Activated T-helper 1 cell treated with anti-CD3 and anti-CD28 coated beads, Interleukin-12 subunit alpha, Interleukin-12 subunit beta, Interleukin-2, Interleukin-4 antibody, amounts not matched to agents 30 ng/mL and 10 ng/mL and 1 ng/mL, durations not matched to agents 14 hours and 24 hours and 36 hours (primary cell): ENCODE results near the gene PERCC1. TPM values are rescaled to one million over a fixed set of nuclear protein-coding genes. Genes with fewer than 3 reads are reported as not detected.

Experiments used
- DNase-seq: peaks from one replicate; pipeline ENCODE4 v3.0.0; 2021; ENCODE audit warnings: low spot score
- H3K27ac Mint-ChIP-seq: one replicate; pipeline ENCODE4 v1.8.0; 2021; ENCODE audit warnings: mild to moderate bottlenecking, mixed read lengths
- H3K27me3 Mint-ChIP-seq: one replicate; pipeline ENCODE4 v1.8.0; 2022; ENCODE audit warnings: mild to moderate bottlenecking, moderate library complexity, mixed read lengths; ENCODE audit not compliant: insufficient read depth
- H3K36me3 Mint-ChIP-seq: one replicate; pipeline ENCODE4 v1.8.0; 2021; ENCODE audit warnings: low read depth, mixed read lengths
- H3K4me1 Mint-ChIP-seq: one replicate; pipeline ENCODE4 v1.8.0; 2021; ENCODE audit warnings: low read depth, mixed read lengths
- H3K4me3 Mint-ChIP-seq: one replicate; pipeline ENCODE4 v1.8.0; 2021; ENCODE audit warnings: mild to moderate bottlenecking, moderate library complexity, mixed read lengths
- H3K9me3 Mint-ChIP-seq: one replicate; pipeline ENCODE4 v1.8.0; 2021; ENCODE audit warnings: mixed read lengths
- intact Hi-C: fragments of 100-400 bp; cut with micrococcal nuclease; formaldehyde crosslinking; loops from one replicate; pipeline ENCODE4 v1.15.1; 2024
- total RNA-seq: library from RNA; stranded (reverse); gene quantifications from 2 replicates; pipeline ENCODE4 v1.2.3, GENCODE V29; 2022

Gene PERCC1
- total RNA-seq, 1 donor from 2014 or later = not detected

DNA sequence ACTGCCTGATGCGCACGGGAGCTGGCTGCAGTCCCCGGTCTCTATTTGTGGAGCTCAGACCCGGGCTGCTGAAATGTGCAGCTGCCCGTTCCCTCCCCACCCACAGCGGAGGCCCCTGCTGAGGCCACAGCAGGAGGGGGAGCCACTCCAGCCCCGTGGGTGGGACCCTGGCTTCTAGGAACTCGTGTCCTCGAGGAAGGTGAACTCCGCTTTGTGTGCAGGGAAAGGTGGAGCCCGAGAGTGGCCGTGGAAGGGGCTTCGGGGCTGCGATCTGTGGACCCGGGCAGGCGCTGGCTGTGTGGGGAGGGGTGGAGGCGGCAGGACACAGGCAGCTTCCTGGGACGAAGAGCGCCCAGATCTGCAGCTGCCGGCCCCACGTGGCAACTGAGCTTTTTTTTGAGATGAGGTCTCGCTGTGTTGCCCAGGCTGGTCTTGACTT is 10.5 kb downstream of the PERCC1 start:
- H3K27me3 Mint-ChIP-seq = no peaks in the 10 kb centered on the region
- no peaks in the 10 kb centered on the region for H3K9me3 Mint-ChIP-seq
- no peak for DNase-seq
- no peaks in the 10 kb centered on the region for H3K36me3 Mint-ChIP-seq
- intact Hi-C loops = no loop called here
- no peak overlapping the region for H3K27ac Mint-ChIP-seq
- H3K4me1 Mint-ChIP-seq = no peaks in the 10 kb centered on the region
- no peak overlapping the region for H3K4me3 Mint-ChIP-seq

DNA sequence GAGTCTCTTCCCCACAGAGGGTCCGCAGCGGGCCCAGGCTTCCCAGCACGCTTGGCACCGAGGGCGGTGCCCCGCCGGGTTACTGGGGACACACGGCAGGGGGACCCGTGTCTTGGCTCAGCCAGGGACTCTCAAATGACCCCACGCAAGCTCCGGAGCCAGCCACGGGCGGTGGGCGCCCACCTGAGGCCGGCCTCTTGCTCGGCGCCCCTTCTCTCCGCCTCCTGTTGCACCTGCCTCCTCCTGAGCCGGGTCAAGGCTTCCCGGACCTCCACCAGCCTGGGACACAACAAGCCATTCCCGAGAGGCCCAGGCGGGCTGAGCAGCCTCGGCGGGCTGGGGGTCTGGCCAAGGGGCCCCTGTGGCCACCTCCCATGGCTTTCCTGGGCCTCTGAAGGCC is 11.8 kb downstream of the PERCC1 start:
- H3K36me3 Mint-ChIP-seq = no peaks in the 10 kb centered on the region
- no peak overlapping the region for H3K27ac Mint-ChIP-seq
- H3K27me3 Mint-ChIP-seq = no peaks in the 10 kb centered on the region
- H3K4me1 Mint-ChIP-seq = no peaks in the 10 kb centered on the region
- H3K9me3 Mint-ChIP-seq = no peaks in the 10 kb centered on the region
- no peak overlapping the region for H3K4me3 Mint-ChIP-seq
- intact Hi-C loops = no loop called here
- no peak for DNase-seq

DNA sequence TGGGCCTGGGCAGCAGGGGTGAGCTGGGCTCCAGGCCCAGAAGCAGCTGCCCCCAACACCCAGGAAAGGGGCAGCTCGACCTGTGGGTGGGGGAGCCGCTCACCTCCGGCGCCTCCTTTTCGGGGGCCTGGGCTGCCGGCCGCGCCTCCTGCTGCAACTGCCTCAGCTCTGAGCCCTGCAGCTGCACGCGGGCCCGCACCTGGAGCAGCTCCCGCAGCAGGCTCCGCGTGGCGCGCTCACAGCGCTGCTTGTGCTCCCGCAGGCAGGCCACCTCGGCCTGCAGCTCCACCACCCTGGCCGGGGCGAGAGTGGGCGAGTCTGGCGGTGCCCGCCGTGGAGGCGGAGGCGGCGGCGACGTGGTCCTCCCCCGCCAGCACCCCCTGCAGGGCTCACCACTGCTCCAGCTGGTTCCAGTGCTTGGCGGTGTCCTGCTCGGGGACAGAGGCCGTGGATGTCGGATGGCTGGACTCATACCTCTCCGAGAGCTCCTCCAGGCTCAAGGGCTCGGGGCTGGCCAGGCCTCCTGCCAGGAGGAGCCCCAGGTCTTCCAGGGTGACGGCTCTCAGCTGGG is 12.6 kb downstream of the PERCC1 start:
- Mint-ChIP-seq H3K36me3 (no peaks in the 10 kb centered on the region), H3K27me3 (no peaks in the 10 kb centered on the region), H3K4me3 (no peak overlapping the region), H3K27ac (no peak overlapping the region), H3K9me3 (no peaks in the 10 kb centered on the region), H3K4me1 (no peaks in the 10 kb centered on the region)
- no peak for DNase-seq
- intact Hi-C loops = no loop called here

DNA sequence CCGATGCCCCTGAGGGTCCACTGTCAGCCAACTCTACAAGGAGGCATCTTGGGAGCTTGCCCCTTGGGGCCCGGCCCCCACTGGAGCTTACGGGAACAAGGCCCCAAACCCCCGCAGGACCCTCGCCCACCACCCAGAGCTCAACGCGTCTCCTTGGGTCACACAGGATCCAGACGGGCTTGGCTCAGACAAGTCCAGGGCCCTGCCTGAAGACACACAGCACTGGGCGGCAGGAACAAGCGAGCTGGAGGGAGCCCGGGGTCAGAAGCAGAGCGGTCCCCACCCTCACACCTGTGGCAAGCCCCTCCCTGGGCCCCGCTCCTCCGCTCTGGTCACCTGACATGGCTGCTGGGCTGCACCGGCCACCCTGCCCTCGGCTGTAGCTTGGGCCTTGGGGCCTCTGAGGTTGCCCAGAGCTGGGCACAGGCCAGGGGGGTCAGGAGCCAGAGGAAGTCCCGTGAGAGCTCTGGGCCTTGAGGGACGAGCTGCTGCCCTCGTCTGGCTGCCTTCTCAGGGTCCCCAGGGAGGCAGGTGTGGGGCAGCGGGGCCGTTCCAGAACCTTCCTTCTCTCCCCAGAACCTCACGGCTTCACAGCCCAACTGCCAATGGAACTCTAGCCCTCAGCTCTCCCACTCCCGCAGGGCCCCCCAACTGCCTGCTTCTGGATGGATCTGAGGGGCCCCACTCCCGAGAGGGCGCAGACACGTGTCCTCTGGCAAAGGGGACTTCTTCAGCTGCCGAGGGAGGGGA is 13.3 kb downstream of the PERCC1 start, which contains the start of gene CCDC154:
Gene CCDC154, minus strand, starts transcription at position 577 of the 750 bp plus-strand sequence. Its CDS starts 234 bp downstream, at position 343.
- no peak for DNase-seq
- intact Hi-C loops = no loop called here
- no peak within 1 kb of the TSS for H3K4me3 Mint-ChIP-seq
- no peaks in the 10 kb centered on the region for H3K36me3 Mint-ChIP-seq
- H3K27ac Mint-ChIP-seq = no peak within 1 kb of the TSS
- no peaks in the 10 kb centered on the region for H3K4me1 Mint-ChIP-seq
- no peaks in the 10 kb centered on the region for H3K27me3 Mint-ChIP-seq
- no peaks in the 10 kb centered on the region for H3K9me3 Mint-ChIP-seq

DNA sequence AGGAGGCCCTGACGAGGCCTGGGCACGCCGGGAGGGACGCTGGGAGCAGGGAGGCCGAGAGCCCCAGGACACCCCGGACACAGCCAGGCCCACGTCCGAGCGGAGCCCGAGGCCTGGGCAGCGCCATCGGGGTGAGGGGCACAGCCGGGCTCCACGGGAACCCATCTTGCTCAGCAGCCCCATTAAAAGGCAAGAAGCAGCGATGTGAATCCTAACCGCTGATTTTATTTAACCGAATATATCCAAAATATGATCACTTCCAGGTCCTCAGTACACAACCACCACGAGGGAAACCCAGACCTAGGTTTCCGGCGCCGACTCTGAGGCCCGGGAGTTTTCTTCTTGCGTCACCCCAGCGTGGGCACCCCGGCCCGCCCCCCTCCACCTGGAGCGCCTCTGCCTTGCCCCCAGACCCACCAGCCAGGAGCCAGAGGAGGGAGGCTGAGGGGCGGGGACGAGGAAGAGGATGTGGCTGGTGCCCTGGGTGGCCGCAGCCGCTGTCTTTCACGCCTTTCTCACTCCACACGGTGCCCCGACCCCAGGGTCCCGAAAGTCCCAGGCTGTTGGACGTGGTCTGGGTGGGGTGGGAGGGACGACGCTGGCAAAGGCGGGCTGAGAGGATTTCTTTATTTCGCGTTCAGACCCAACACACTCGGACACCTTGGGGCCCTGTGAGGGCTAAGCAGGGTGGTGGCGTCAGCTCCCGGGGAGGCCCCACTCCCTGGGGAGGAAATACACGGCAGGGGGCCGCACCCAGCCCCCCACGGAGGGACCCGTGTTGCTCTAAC is 14.0 kb downstream of the PERCC1 start:
- H3K9me3 Mint-ChIP-seq = no peaks in the 10 kb centered on the region
- H3K27me3 Mint-ChIP-seq = no peaks in the 10 kb centered on the region
- no peak overlapping the region for H3K4me3 Mint-ChIP-seq
- DNase-seq = no peak
- H3K36me3 Mint-ChIP-seq = no peaks in the 10 kb centered on the region
- H3K4me1 Mint-ChIP-seq = no peaks in the 10 kb centered on the region
- no peak overlapping the region for H3K27ac Mint-ChIP-seq
- intact Hi-C loops = no loop called here

DNA sequence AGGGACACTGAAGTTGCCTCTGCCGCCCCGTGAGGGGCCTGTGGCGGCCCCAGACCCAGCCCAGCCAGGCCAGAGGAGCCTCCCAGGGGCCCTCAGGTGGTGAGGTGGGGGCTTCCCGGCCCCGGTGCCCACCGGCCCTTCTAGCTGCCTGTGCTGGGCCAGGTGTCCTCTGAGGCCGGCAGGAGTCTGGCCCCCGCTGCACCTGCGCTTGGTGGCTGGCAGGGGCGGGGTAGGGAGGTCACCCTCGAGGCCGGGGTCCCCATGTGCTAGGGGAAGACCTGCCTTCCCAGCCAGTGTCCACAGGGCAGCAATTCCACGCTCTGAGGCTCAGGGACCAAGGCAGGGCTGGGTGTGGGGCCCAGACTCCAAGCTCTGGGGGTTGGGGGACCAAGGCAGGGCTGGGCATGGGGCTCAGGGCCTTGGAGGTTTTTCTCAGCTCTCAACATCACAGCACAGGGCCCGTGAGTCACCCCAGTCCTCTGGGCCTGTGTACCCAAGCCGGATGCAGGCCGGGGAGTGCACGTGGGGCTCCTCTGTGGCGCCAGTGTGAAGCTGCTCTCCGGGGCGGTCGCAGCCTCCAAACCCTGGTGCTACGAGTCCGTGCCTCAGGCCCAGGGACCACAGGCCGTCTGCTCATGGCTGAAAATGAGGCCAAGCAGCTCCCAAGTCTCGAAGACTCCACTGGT is 14.8 kb downstream of the PERCC1 start:
- intact Hi-C loops = no loop called here
- no peak overlapping the region for H3K4me3 Mint-ChIP-seq
- H3K4me1 Mint-ChIP-seq = no peaks in the 10 kb centered on the region
- no peak for DNase-seq
- H3K36me3 Mint-ChIP-seq = no peaks in the 10 kb centered on the region
- no peaks in the 10 kb centered on the region for H3K27me3 Mint-ChIP-seq
- no peaks in the 10 kb centered on the region for H3K9me3 Mint-ChIP-seq
- no peak overlapping the region for H3K27ac Mint-ChIP-seq

DNA sequence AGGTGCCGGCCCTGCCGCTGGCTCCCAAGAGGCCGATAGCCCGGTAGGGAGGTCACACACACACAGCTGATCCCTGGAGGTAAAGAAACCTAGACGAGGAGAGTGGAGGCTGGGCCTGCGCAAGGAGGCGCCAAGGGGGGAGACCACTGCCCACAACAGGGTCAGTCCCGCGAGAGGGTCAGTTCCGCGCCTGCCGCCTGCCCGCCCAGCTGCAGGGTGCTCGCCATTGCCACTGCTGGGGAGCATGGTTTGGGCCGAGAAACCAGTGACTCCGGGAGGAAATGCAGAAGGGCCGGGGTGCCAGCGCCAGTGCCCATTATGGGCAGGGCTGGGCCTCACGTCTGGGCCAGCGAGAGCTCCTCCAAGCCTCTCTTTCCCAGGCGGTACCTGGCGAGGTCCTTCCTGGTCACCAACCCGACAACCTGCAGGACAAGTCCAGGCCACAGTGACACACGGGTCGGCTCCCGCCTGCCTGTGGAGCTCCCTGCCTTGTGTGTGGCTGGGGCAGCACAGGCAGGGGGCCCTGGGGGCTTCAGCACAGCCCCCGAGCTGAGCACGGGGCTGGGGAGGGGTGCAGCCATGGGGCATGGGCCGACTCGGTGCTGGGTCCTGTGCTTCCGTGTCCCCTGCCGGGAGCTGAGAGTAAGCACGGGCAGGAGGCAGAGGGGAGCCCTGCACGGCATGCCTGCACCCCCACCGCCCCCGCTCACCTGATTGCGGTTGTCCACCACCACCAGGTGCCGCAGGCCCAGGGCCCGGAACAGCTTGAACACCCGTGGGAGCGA is 15.6 kb downstream of the PERCC1 start:
- Mint-ChIP-seq H3K9me3 (no peaks in the 10 kb centered on the region), H3K4me3 (no peak overlapping the region), H3K27me3 (no peaks in the 10 kb centered on the region), H3K36me3 (no peaks in the 10 kb centered on the region), H3K27ac (no peak overlapping the region), H3K4me1 (no peaks in the 10 kb centered on the region)
- intact Hi-C loops = no loop called here
- DNase-seq = no peak

DNA sequence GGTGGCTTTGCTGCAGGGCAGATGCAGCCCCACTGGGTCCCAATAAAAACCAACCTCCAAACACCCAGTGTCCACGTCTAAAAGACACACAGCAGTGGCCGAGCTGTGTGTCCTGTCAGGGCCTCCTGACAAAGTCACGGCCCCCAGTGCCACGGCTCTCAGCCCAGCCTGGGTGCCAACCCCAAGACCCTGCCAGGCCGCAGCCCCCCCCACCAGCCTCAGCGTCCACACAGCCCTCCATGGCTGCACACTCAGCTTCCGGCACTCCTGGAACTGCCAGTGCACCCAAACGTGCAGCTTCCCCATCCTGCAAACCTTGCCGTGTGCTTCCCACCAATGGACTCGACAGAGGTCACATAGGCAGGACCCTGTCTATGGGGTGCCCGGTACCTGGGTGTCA is 17.1 kb downstream of the PERCC1 start:
- Mint-ChIP-seq H3K27ac (no peak overlapping the region), H3K27me3 (no peaks in the 10 kb centered on the region), H3K4me3 (no peak overlapping the region), H3K4me1 (no peaks in the 10 kb centered on the region), H3K36me3 (peaks cover 2% of the 10 kb centered on the region), H3K9me3 (no peaks in the 10 kb centered on the region)
- DNase-seq = no peak
- intact Hi-C loops = no loop called here

DNA sequence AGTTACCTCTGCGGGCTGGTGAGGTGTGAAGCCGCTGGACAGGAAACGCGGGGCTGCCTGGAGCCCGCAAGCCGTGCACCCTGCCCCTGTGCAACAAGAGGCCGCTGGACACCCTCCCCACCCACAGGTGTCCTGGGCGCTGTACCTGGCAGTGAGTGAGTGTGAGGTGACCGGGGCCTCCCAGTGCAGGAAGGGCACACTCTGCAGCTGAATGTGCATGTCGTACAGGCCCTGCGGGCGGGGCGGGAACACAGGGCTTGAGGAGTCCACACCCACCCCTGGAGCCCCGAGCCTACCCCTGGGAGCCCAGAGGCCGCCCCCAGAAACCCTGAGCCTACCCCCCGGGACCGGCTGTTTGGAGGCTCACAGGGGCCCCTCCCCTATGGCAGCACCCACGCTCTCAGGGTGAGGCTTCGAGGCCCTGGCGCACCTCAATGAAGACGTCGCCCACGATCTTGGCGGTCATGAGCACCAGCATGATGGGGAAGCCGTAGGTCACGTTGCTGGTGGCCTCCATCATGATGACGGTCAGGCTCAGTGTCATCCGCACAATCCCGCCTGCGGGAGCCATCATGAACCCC is 17.7 kb downstream of the PERCC1 start:
- Mint-ChIP-seq H3K4me3 (no peak overlapping the region), H3K27ac (no peak overlapping the region), H3K4me1 (no peaks in the 10 kb centered on the region), H3K36me3 (peaks cover 2% of the 10 kb centered on the region), H3K27me3 (no peaks in the 10 kb centered on the region), H3K9me3 (no peaks in the 10 kb centered on the region)
- DNase-seq = no peak
- intact Hi-C loops = no loop called here

DNA sequence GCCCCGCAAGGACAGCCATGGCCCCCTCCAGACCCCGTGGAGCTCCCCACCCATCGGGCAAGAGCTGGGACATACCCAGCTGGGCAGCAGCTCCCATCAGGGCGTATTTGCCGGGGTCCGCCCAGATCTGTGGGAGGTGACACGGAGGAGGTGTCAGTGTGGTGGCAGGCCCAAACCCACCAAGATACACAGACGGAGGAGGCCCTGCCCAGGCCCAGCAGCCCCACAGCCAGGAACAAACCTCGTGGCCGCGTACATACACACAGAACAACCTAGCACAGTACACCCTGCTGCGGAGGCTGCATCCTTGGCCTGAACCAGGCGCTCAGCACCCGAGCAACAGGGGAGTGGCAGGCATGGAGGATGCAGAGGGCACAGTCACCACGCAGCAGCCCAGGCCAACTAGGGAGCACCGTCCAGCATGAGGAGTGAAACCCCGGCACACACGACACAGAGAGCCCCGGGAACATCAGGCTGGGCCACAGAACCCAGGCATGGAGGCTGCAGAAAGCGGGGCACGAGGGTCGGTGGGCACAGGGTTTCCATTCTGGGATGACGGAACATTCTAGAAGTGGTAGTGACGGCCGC is 18.4 kb downstream of the PERCC1 start:
- Mint-ChIP-seq H3K4me3 (no peak overlapping the region), H3K9me3 (no peaks in the 10 kb centered on the region), H3K27me3 (no peaks in the 10 kb centered on the region), H3K36me3 (peaks cover 2% of the 10 kb centered on the region), H3K4me1 (no peaks in the 10 kb centered on the region), H3K27ac (no peak overlapping the region)
- no peak for DNase-seq
- intact Hi-C loops = no loop called here

DNA sequence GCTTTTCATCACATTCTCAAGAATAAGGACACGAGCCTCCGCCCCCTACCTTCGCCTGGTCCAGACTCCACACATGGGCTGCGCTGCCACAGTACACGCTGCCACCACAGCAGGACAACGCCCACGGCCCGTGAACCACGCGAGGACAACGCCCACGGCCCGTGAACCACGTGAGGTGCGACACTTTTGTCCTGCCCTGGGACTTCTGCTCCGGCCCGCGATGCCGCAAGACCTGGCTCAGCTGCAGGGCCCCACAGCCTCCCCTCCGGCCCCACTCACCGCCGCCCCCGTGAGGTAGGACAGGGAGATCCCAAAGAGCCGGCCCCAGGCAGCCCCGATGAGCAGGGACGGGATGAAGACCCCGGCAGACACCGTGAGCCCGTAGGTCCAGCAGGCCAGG is 19.3 kb downstream of the PERCC1 start:
- Mint-ChIP-seq H3K36me3 (peaks cover 2% of the 10 kb centered on the region), H3K27me3 (no peaks in the 10 kb centered on the region), H3K4me1 (no peaks in the 10 kb centered on the region), H3K27ac (no peak overlapping the region), H3K4me3 (no peak overlapping the region), H3K9me3 (no peaks in the 10 kb centered on the region)
- no peak for DNase-seq
- intact Hi-C loops = no loop called here

DNA sequence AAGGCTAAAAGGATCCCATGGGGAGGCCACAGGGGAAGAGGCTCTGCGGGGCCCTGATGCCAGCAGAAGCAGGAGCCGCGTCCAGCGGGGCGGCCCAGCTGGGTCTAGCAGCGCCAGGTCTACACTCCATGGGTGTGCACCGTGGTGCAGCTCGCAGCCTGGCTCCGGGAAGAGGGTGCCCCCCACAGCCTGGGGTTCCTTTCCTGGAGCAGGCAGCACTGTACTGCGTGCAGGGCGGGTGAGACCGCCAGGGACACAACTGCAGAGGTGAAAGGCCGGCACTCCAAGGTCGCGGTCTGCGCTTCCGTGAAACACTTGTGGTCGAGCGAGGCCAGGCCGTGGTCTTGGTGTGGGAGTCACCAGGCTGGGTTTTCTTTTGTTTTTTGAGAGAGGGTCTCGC is 20.0 kb downstream of the PERCC1 start:
- Mint-ChIP-seq H3K27ac (no peak overlapping the region), H3K27me3 (no peaks in the 10 kb centered on the region), H3K36me3 (peaks cover 2% of the 10 kb centered on the region), H3K4me1 (no peaks in the 10 kb centered on the region), H3K4me3 (no peak overlapping the region), H3K9me3 (no peaks in the 10 kb centered on the region)
- intact Hi-C loops = no loop called here
- DNase-seq = no peak
